Activated CD4-positive, alpha-beta T cell treated with anti-CD3 and anti-CD28 coated beads, Interleukin-2, amount 50 U/mL, for 16 hours (primary cell): ENCODE data around the gene EVA1B.
A peak's percentile ranks its signal among the peaks of the same experiment; 100 is the strongest.

Source experiments
- DNase-seq: peaks from one replicate; pipeline ENCODE4 v3.0.0-alpha.2; 2020

The EVA1B gene

GRCh38 chr1:36323636-36324352 is at the start of gene EVA1B:
TSS of gene EVA1B (minus strand) at chr1:36323645. CDS start at chr1:36323037, 608 bp downstream.
- DNase-seq = peak; percentile 60

GRCh38 chr1:36372617-36373016 is 49.2 kb upstream of the EVA1B start:
- DNase-seq = no peak

- peak; percentile 81 for DNase-seq
Observed at GRCh38 chr1:36369061-36369861, 45.8 kb upstream of the EVA1B start.

- no peak for DNase-seq
Observed at GRCh38 chr1:36367798-36368197, 44.4 kb upstream of the EVA1B start.

GRCh38 chr1:36367066-36367465 is 43.6 kb upstream of the EVA1B start:
- DNase-seq = no peak

GRCh38 chr1:36366091-36366661 is 42.7 kb upstream of the EVA1B start:
- peak; percentile 42 for DNase-seq

- no peak for DNase-seq
Observed at GRCh38 chr1:36365381-36365780, 41.9 kb upstream of the EVA1B start.

- no peak for DNase-seq
Observed at GRCh38 chr1:36359911-36360550, 36.6 kb upstream of the EVA1B start.

GRCh38 chr1:36359383-36359782 is 35.9 kb upstream of the EVA1B start:
- no peak for DNase-seq

- DNase-seq = no peak
Observed at GRCh38 chr1:36358514-36359084, 35.2 kb upstream of the EVA1B start.

GRCh38 chr1:36355811-36356210 is 32.4 kb upstream of the EVA1B start:
- DNase-seq = no peak

- no peak for DNase-seq
Observed at GRCh38 chr1:36354486-36354885, 31.0 kb upstream of the EVA1B start.

GRCh38 chr1:36352910-36353878 is 29.7 kb upstream of the EVA1B start:
- no peak for DNase-seq

GRCh38 chr1:36352125-36352909 is 28.9 kb upstream of the EVA1B start:
- DNase-seq = no peak

- DNase-seq = no peak
Observed at GRCh38 chr1:36351227-36351977, 28.0 kb upstream of the EVA1B start.

- peak; percentile 62 for DNase-seq
Observed at GRCh38 chr1:36350659-36351226, 27.3 kb upstream of the EVA1B start.

- DNase-seq = no peak
Observed at GRCh38 chr1:36349839-36350238, 26.4 kb upstream of the EVA1B start.

GRCh38 chr1:36349241-36349671 is 25.8 kb upstream of the EVA1B start:
- DNase-seq = peak; percentile 30

- no peak for DNase-seq
Observed at GRCh38 chr1:36346741-36347370, 23.4 kb upstream of the EVA1B start.
